IPS DF 4.7 (cell line): ENCODE data around the gene C1orf50.
"Not testable (repeated sequence)": the region's sequence is repeated elsewhere in the genome, so short reads cannot be mapped to it uniquely, and the experiment has no call there.

Experiments
- DNase-seq: peaks from one replicate; pipeline ENCODE4 v3.0.0-alpha.2; 2013; ENCODE audit warnings: low spot score; ENCODE audit errors: extremely low read depth

C1orf50 gene

DNA sequence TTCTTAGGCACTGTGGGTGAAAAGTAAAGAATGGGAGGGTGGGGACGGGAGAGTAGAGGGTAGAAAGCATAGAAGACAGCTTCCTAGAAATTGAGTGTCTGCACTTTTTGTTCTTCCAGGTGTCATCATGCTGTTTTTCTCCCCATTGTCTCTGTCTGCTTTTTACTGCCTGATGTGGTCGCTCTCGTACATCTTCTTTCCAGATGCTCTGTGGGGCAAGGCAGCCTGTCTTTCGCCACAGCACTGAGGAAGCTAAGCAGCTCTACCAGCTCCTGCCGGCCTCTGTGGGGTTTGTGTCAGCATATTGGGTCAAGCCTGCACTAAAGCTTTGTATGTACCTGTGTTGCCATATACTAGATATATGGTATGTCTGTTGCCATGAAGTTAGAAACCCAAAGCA is 30.9 kb downstream of the C1orf50 start:
- DNase-seq, result no peak

DNA sequence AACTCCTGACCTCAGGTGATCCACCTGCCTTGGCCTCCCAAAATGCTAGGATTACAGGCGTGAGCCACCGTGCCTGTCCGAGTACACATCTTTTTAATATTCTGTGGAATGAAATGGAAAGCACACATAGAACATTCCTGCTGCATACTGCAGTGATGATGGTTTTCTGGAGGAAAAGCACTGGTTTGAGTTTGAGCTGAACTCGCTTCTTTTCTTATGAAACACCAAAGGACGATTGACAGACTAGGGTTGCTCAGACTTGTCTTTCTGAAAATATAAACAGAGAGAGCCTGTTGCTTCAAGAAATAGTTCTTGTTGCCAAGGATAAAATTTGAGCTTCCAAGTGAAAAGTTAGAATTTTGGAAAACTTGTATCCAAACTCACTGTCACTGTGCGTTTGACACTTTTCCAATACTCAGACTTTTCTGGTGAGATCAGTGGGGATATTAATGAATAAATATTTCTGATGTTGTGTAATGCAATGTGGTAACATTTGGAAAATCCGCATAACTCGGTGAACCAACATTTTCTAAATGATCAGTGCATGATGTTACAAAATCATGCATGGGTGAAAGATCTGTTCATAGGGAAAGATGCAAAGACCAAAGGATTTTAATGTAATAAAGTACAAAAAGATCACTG is 34.9 kb downstream of the C1orf50 start:
- DNase-seq, result no peak

DNA sequence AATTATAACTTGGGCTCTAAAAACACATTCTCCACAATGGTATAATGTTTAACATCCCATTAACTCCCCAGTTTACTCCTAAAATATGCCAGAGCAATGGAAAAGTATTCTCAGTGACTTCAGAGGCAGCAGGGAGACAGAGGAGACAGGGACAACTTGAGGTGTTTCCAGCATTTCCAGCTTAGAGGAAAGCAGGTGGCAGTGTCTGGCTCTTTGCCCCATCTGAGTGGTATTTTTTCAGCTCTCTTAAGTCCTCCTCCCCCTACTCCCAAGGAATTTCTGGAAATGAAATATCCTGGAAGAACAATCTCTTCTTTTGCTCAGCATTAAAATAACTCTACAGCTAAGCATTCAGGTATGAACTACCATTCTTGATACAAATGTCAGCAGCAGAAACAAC is 39.1 kb downstream of the C1orf50 start:
- DNase-seq, result no peak

DNA sequence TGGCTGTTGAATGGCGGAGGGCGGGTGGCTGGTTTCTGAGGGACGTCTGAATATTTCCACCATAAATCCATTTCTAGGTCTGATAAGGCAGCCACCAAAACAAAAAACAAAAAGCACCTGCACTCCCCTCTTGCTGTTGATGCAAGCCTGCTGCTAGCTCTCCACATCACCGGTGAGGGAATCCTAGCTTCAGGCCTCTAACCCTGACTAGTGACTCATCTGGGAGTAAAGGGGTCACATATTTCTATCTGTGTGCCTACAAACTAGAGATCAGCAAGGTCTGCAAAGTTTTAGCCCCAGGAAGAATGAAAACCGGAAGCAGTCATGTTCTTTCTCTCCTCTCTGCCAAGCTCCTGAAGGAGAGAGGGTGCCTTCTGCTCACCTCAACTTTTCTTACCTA is 39.5 kb downstream of the C1orf50 start:
- DNase-seq, result no peak

DNA sequence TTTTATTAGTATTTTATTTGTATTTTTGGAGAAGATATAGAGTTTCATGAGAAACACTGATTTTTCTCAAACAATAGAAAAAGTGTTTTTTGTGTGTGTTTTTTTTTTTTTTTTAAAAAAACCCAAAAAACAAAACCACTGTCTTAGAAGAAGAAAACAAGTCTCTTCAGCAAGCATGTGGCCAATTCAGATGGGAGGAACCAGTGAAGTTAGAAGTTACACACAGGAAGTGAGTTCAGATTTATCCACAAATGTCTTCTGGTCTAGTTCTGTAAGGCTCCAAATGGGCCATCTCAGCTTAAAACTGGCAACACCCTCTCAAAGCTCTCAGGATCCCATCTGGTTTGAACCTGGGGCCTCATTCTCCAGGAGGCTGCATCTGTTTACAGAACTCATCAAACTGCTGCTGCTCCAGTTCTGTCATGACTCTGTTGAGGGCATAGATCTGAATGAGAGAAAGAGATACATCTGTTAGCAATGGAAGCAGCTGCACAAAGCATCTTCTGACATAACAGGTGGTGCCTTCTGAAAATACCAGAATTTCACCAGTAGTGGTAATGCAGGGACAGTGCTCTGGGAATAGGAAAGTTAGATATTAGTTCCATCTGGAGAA is 40.1 kb downstream of the C1orf50 start:
- DNase-seq, result no peak

DNA sequence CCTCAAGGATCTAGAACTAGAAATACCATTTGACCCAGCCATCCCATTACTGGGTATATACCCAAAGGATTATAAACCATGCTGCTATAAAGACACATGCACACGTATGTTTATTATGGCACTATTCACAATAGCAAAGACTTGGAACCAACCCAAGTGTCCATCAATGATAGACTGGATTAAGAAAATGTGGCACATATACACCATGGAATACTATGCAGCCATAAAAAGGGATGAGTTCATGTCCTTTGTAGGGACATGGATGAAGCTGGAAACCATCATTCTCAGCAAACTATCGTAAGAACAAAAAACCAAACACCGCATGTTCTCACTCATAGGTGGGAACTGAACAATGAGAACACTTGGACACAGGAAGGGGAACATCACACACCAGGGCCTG is 47.8 kb downstream of the C1orf50 start:
- DNase-seq, result not testable (repeated sequence)

DNA sequence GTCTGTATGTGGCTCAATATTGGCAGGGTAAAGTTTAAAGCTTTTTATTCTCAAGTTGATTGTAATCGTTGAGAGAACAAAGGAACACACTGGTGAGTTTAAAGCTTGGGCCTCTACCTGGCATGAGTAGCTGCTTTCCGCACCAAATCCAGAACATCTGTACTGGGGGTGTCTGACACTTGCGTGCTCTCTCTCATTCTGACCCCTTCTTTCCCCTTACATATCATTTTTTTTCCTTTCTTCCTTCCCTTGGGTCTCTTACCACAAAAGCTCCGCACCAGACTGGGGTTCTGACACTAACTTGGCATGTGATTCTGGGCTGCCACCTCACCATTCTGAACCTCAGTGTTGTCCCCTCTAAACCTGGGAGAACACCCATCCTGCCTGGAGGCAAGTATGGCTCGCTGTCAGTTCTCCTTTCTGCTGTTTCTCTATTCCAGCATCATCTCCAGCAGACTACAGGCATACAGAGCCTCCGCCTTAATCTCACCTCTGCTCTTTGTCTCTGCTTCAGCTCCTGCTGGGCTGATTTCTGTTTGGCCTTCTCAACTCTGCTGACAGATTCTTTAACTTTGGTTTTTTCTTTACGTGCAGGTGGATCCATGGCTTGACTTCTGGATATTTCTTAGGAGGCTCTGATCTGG is 49.0 kb downstream of the C1orf50 start:
- no peak for DNase-seq

DNA sequence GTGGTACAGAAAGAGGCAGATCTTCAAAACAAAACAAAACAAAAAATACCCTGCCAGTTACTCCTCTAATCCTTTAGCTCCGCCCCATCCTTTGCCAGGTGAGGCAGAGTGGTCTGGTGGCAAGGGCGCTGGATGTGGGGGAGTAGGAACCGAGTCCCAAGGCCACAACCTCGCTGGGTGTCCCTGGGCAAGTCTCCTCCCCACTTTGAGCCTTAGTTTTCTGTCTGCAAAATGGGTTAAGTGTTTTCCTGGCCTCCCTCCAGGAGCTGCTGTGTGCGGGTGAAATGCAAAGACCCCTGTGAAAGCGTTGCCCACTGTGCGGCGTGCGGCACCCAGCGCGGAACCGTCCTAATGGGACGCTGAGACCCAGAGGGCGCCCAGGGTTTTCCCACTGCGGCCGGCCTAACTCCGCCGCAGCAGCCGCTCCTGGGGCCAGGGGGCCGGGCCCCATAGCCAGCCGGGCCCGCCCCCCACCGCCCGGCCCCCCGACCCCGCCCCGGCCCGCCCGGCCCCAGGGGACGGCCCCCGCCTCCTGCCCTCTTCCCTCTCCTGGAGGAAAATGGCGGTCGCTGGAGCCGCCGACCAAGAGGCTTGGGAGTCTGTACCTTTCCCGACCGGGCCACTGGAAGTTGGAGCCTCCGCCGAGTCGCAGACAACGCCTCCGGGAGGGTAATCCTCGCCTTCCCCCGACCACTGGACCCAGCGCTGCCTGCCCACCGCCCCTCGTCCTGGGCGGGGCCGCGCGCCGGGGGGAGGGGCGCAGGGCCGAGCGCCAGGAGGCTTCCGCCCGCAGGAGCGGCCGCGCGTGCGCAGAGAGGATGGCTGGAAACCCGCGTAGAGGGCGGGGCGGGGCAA is 49.8 kb downstream of the C1orf50 start, which contains the start of the genes ERMAP and SVBP:
ERMAP (plus strand) TSS at position 538 of the 855 bp plus-strand sequence. CDS start 13,327 bp downstream, outside the sequence.
SVBP (minus strand) TSS at position 813 of the 855 bp plus-strand sequence. CDS start 853 bp downstream, outside the sequence.
- no peak for DNase-seq

DNA sequence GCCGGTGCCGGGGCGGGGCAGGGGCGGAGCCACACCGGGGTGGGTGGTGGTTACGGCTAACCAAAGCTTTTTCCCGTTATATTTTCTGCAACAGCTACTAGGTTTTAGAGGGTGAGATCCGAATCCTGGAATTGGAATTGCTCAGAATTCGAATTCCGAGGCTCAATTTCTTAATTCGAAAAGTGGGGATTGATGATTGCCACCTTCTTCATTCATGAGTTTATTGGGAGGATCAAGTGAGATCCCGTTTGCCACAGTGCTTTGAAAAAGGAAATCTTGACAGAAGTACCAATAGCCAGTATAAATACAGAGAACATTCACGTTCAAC is 50.4 kb downstream of the C1orf50 start:
- no peak for DNase-seq

DNA sequence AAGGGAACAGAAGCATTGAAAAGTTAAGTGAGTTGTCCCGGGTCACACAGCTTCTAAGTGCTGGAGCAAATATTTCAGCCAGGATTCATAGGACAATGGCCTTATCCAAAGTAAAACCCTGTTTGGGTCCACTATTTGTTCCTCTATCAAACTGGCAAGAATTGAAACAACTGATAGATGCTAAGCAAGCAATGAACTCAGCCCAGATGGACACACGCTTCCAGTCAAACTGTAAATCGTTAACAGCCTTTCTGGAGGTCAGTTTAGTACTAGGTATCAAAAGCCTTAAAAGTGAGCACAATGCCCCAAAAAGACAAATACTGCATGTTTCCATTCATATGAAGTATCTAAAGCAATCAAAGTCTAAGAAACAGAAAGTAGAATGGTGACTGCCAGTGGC is 50.9 kb downstream of the C1orf50 start:
- DNase-seq, result no peak

DNA sequence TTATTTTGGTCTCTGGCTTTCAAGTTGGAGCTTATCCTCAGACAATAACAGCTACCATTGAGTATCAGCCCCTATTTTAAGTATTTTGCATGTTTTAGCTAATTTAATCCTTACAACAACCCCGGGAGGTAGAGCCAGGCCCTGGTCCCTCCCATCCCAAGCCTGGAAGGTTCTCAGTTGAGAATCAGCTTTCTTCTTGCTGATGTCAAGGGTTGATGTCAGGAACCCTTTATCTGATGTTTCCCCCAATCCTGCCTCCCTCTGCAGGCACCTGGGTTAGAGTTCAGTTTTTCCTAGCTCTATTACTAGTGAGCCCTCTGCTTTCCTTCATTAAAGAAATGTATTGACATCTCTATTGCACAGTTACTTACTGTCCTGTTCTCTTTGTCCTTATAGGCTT is 53.8 kb downstream of the C1orf50 start:
- no peak for DNase-seq

DNA sequence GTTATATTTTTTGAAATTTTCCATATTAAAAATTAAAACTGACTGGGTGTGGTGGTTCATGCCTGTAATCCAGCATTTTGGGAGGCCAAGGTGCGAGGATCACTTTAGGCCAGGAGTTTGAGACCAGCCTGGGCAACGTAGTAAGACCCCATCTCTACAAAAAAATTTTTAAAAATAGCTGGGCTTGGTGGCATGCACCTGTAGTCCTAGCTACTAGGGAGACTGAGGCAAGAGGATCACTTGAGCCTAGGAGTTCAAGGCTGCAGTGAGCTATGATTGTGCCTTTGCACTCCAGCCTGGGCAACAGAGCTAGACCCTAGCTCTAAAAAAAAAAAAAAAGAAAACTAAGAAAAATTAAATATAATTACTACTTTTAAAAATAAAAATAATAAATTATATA is 54.6 kb downstream of the C1orf50 start:
- DNase-seq, result no peak

DNA sequence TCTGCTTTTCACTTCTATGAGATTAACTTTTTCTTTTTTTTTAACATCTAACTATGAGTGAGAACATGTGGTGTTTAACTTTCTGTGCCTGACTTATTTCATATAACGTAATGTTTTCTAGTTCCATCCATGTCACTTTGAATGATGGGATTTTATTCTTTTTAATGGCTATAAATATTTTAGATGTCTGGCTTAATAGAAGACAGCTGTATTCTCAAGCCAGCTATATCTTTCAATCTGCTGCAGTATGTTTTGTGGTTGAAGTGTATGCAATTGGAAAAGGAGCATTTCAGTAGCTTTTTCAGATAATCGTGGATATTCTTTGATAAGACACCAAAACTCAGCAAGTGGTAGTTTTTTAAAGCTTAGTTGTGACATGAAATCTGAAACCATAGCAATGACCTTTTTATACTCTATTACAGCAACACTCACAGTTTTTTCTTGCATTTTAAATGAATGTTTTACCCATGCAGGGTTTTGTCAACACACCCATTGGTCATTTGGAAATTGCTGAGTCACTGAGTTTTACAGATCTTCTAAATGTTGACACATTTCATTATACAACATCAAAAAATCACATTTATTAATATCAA is 55.8 kb downstream of the C1orf50 start:
- DNase-seq, result no peak

DNA sequence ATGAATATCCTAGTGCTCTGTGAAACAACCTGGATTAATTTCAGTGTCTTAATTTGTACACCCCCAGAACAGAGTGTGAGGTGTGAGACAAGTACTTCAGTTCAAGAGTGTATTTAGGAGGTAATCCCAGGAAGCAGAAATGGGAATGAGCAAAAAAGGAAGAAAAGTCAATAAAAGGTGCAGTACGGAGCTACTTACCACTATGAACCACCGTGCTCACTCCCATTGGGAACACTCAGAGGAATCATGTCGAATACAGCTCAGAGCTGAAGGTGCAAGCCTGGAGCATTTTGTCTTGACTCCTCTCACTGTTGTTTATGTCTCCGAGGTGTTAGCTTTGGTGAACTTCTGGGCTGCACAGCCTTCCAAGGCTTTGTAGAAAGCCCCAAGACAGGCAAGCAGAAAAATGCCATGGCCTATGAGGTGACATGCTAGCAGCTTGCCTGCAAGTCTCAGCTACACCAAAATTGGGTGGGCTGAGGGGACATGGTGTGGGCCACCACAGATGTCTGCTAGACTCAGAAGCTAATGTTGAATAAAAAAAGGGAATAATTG is 57.5 kb downstream of the C1orf50 start:
- DNase-seq, result no peak

DNA sequence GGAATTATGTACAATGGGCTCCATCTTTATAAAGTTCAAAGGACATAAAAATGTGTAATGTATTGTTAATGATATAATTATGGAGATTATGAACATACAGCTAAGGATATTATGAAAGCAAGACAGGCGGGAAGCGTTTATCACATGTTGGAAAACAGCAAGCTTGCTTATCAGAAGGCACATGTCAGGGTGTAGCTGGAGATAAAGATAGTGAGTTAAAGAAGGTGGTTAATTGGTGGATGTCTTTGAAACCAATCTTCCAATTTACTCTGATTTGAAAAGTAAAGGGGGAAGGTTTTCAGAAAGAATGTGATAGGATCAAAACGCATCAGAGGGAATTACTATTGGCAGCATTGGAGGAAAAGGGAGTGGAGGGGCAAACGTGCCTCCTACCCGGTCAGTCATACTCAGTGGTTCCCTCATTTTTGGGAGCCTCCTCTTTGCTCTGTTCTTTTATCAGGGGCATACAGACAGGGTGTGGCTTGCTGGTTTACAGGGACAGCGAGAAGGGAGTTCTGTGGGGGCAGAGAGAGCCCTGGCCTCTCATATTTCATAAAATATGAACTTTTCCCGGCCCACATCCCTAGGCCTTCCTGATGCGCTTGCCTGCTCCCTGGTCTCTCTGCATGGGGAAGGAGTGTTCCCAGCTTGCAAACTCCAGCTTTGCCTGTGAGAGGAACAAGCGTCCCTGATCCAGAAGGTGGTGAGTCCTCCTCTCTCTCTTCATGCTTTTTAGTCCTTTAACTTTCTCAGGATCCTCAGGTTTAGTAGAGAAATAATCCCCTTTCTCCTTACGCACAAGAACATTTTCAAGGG is 58.2 kb downstream of the C1orf50 start:
- DNase-seq, result no peak
